WERI-Rb-1 (cell line): ENCODE results near the gene TRPM6.

Source experiments
- DNase-seq: peaks from one replicate; pipeline ENCODE4 v3.0.0-alpha.2; 2020
- H3K27ac ChIP-seq: fragments of 250-450 bp; sonication (Bioruptor Pico); 2 replicates; pipeline ENCODE4 v1.5.1; 2020; ENCODE audit warnings: mild to moderate bottlenecking, moderate library complexity
- H3K27me3 ChIP-seq: fragments of 250-450 bp; sonication (Bioruptor Pico); 2 replicates; pipeline ENCODE4 v1.5.1; 2021; ENCODE audit warnings: mild to moderate bottlenecking, low read depth, moderate library complexity; ENCODE audit not compliant: insufficient read depth, severe bottlenecking
- H3K36me3 ChIP-seq: fragments of 250-450 bp; sonication (Bioruptor Pico); 2 replicates; pipeline ENCODE4 v1.5.1; 2020; ENCODE audit warnings: mild to moderate bottlenecking, moderate library complexity
- H3K4me3 ChIP-seq: 2 replicates; pipeline ENCODE4 v1.5.1; 2011; ENCODE audit warnings: low read depth, mild to moderate bottlenecking, control low read depth, low read length
- H3K9me3 ChIP-seq: fragments of 250-450 bp; sonication (Bioruptor Pico); 2 replicates; pipeline ENCODE4 v1.5.1; 2021; ENCODE audit warnings: mild to moderate bottlenecking, moderate library complexity; ENCODE audit not compliant: severe bottlenecking
- TF ChIP-seq, protein P1 (sequence below): IDR thresholded peaks from 2 replicates; pipeline ENCODE4 v1.5.1; 2011; ENCODE audit warnings: low read depth, mild to moderate bottlenecking, control low read depth, inconsistent platforms, low read length

The TRPM6 gene

DNA sequence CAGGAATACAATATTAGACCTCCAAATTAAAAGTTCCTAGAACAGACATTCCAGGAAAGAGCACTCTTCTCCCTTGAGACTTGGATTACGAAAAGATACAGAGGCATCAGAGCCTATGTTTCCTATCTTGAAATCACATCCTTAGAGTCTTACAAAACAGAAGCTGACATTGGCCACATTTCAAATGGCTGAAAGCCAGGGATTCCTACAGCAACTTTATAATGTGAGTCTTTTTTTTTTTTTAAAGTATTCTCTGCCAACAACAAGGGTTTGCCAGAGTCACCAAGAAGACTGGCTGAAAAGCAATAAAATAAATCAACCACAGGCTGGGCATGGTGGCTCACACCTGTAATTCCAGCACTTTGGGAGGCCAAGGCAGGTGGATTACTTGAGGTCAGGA lies 63.1 kb downstream of the TRPM6 start:
- Histone ChIP-seq H3K27ac (no peak overlapping the region), H3K36me3 (no peaks in the 10 kb centered on the region), H3K9me3 (no peaks in the 10 kb centered on the region), H3K27me3 (no peaks in the 10 kb centered on the region), H3K4me3 (no peak overlapping the region)
- DNase-seq, result no peak
- TF ChIP-seq, protein P1, sequence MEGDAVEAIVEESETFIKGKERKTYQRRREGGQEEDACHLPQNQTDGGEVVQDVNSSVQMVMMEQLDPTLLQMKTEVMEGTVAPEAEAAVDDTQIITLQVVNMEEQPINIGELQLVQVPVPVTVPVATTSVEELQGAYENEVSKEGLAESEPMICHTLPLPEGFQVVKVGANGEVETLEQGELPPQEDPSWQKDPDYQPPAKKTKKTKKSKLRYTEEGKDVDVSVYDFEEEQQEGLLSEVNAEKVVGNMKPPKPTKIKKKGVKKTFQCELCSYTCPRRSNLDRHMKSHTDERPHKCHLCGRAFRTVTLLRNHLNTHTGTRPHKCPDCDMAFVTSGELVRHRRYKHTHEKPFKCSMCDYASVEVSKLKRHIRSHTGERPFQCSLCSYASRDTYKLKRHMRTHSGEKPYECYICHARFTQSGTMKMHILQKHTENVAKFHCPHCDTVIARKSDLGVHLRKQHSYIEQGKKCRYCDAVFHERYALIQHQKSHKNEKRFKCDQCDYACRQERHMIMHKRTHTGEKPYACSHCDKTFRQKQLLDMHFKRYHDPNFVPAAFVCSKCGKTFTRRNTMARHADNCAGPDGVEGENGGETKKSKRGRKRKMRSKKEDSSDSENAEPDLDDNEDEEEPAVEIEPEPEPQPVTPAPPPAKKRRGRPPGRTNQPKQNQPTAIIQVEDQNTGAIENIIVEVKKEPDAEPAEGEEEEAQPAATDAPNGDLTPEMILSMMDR, result no peak

DNA sequence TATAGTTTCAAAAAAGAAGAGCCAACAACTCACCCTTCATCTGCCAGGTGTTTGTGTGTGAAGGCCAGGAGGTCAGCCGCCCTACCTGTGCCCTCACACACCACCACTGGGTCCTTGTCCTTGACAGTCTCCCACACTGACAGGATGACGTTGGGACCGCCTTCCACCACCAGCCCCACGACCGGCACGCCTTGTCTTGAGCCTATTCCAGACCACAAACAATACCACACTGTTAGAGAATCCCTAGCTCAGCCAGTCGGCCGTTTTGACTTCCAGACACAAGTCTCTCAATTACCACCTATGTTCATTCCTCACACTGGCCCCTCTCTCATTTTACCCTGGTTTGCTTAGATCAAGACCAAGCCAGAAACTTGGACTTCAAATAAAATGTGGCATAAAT lies 66.1 kb downstream of the TRPM6 start:
- no peak overlapping the region for H3K27ac ChIP-seq
- TF ChIP-seq, protein P1, result no peak
- no peak for DNase-seq
- no peaks in the 10 kb centered on the region for H3K9me3 ChIP-seq
- H3K36me3 ChIP-seq, result no peaks in the 10 kb centered on the region
- H3K27me3 ChIP-seq, result no peaks in the 10 kb centered on the region
- no peak overlapping the region for H3K4me3 ChIP-seq

DNA sequence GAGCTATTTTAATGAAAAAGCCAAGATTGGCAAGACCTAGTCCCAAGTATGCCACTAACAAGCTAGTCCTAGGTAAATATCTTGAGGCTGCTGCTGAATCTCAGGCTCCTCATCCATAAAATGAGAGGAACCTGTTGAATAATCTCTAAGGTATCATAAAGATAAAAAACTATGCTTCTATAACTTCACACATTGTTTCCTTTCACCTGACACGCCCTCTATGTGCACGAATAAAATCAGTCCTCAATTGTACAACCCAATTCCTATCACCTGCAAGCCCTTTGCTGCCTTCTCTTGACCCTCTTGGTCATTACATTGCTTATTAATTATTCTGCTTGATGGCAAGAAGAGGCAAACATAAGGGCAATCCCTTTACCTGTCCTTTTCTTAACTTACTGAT lies 69.9 kb downstream of the TRPM6 start:
- H3K27me3 ChIP-seq, result no peaks in the 10 kb centered on the region
- H3K36me3 ChIP-seq, result no peaks in the 10 kb centered on the region
- DNase-seq, result no peak
- no peak overlapping the region for H3K4me3 ChIP-seq
- no peaks in the 10 kb centered on the region for H3K9me3 ChIP-seq
- H3K27ac ChIP-seq, result no peak overlapping the region
- TF ChIP-seq, protein P1, result no peak

DNA sequence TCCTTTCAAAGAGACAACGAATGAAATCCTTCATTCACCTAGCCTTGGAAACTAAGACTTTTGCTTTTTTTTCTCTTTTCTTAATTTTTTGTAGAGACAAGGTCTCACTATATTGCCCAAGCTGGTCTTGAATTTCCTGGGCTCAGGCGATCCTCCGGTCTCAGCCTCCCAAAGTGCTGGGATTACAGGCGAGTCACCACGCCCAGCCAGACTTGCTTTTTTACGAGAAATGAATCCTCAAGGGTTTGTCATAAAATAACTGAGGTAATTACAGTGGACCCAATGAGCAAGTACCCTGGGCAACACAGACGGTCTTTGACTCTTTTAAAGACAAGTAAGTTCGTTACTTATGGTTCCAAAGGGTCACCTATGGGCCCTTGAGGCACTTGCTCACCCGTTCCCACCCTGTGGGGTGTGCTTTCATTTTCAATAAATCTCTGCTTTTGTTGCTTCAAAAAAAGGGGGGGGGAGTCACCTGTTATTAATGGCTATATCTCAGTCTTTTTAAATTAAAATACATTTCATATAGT lies 70.4 kb downstream of the TRPM6 start:
- H3K27me3 ChIP-seq, result no peaks in the 10 kb centered on the region
- no peak for DNase-seq
- TF ChIP-seq, protein P1, result no peak
- no peaks in the 10 kb centered on the region for H3K9me3 ChIP-seq
- no peak overlapping the region for H3K27ac ChIP-seq
- no peaks in the 10 kb centered on the region for H3K36me3 ChIP-seq
- H3K4me3 ChIP-seq, result no peak overlapping the region

DNA sequence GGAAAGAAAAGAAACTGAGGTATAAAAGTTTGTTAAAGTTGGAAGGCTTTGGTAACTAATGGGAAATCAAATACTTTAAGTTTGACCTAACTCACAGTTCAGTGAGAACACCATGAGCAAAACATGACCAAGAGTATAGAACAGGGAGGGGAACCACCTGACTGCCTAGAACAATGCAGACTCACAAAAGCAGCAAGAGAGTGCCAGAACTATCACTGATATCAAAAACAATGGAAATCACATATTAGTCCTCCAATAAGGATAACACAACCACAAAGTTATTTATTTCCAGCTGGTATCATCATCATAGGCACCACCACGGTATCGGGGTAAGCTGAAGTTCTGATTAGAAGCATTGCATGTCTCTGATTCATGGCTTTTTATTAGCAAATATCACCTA lies 77.5 kb downstream of the TRPM6 start:
- Histone ChIP-seq H3K9me3 (no peaks in the 10 kb centered on the region), H3K27ac (no peak overlapping the region), H3K27me3 (no peaks in the 10 kb centered on the region), H3K4me3 (no peak overlapping the region), H3K36me3 (no peaks in the 10 kb centered on the region)
- no peak for DNase-seq
- TF ChIP-seq, protein P1, result no peak

DNA sequence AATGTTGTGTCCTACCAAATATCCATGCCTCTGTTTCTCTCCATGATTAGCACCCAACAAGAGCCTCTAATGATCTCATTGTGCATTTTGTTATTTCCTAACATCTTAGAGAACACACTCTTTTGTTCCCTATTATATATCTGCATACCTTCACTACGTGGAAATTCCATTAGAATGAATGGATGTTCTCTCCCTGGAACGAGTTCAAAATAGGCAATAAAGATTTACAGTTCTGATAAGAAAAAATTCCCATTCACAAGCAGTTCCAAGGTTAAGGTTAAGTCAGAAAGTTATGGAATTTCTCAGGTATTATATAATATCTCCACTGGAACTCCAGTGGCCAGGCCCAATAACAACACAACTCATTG lies 83.7 kb downstream of the TRPM6 start:
- Histone ChIP-seq H3K9me3 (no peaks in the 10 kb centered on the region), H3K27ac (no peak overlapping the region), H3K36me3 (no peaks in the 10 kb centered on the region), H3K4me3 (no peak overlapping the region), H3K27me3 (no peaks in the 10 kb centered on the region)
- no peak for DNase-seq
- TF ChIP-seq, protein P1, result no peak
